HCEC 1CT (cell line): ENCODE results near the gene GTF2F1.
"Not testable (repeated sequence)": the region's sequence is repeated elsewhere in the genome, so short reads cannot be mapped to it uniquely, and the experiment has no call there.

Experiments
- DNase-seq: peaks from one replicate; pipeline ENCODE4 v3.0.0-alpha.2; 2017

The GTF2F1 gene

DNA sequence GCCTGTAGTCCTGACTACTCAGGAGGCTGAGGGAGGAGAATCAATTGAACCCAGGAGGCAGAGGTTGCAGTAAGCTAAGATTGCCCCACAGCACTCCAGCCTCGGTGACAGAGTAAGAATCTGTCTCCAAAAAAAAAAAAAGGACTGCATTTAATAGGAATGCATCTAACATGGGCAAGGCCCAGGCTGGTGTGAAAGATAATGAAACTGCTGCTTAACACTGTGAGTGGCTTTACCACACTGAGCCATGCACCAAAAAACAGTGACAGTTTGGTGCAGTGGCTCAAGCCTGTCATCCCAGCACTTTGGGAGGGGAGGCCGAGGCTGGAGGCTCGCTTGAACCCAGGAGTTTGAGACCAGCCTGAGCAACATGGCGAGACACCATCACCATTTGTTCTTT, 8.6 kb downstream of the GTF2F1 start:
- no peak for DNase-seq

DNA sequence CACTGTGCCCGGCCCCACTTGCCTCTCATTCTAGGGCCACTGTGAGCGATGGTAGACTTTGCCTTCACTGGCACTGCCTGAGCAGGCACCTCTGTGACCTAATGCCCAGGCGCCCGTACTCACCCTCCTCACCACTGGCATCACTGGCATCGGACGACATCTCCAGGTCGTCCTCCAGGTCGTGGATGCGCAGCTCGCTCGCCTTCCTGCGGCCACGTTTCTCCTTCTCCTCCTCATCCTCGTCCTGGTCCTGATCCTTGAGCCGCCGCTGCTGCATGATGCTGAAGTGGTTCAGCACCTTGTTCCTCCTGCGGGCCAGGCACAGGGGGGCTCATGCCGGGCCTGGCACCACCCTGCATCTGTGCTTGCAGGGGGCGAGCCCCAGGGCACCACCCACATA, 9.8 kb downstream of the GTF2F1 start:
- no peak for DNase-seq

DNA sequence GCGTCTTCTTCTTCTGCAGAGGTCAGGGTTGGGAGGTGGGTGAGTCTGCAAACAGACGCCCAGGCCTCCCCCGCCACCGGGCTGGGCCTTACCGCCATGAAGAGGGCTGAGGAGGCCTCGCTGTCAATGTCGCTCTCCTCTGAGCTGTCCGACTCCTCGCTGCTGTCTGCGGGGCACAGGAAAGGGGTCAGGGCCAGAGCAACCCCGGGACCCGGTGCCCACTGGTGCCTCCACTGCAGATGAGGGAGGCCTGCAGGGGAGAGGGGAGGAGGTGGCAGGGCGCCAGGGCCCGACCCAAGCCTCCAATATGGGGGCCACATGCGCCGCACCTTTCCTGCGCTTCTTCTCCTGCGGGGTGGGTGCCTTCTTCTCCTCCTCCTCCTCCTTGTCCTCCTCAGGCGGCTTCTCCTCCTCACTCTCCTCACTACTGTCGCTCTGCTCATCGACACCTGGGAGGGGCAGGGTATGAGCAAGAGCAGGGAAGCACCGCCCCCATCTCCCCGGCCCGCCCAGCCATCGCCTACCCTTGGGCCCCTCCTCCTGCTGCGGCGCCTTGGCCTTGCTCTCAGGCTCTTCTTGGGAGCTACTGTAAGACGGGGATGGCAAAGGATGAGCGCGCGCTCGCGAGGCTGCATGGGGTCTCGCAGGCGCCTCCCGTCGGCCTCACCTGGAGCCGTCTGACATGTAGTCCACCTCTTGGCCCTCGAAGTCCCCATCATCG, 11.8 kb downstream of the GTF2F1 start:
- DNase-seq, result no peak

DNA sequence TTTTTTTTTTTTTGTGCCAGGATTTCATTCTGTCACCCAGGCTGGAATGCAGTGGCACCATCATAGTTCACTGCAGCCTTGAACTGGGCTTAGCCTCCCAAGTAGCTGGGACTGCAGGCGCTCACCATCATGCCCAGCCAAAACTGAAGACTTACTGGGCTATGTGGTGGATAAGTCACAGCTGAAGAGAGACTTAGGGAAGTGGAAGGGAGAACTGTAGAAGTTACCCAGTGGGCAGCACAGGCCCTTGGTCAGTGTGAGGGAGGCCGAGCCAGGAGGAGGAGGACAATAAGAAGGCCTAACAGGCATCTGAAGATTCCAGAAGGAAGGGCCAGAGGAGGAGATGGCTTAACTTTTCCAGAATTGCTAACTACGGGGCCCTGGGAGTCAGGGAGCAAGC, 13.2 kb downstream of the GTF2F1 start:
- DNase-seq, result no peak

DNA sequence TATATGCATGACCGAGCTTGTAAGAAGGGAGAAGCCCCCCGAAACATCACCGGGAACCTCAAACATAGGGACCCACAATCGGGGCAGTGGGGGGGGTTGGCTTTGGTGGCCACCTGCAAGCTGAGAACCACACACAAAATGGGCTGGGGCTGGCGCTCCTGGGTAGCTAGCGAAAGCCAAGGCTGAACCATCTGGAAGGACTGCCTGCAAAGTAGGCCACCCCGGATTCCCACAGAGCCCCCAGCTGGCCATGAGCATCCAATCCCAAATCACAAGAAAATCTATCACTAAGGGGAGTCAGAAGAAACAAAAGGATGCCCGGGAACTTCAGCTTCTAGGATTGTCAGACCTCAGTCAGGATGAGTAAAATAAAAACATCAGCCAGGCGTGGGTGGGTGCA, 14.5 kb downstream of the GTF2F1 start:
- no peak for DNase-seq

DNA sequence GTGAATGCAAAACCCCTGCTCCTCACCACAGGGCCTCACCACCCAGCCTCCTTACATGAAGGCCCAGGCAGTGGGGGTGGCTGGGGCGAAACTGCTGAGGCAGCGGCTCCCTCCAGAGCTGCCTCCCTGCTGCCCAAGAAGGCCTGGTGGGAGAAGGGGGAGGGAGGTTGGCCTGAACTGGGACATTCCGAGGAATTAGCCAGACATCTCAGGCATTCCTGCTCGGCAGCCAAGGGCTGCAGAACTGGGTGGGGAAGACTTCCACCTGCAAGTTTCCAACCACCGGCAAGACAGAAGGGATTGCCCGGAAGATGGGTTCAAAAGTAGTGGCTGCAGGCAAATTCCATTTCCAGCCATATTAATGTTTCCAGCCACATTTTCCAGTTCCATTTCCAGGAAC, 14.9 kb downstream of the GTF2F1 start:
- DNase-seq, result no peak

DNA sequence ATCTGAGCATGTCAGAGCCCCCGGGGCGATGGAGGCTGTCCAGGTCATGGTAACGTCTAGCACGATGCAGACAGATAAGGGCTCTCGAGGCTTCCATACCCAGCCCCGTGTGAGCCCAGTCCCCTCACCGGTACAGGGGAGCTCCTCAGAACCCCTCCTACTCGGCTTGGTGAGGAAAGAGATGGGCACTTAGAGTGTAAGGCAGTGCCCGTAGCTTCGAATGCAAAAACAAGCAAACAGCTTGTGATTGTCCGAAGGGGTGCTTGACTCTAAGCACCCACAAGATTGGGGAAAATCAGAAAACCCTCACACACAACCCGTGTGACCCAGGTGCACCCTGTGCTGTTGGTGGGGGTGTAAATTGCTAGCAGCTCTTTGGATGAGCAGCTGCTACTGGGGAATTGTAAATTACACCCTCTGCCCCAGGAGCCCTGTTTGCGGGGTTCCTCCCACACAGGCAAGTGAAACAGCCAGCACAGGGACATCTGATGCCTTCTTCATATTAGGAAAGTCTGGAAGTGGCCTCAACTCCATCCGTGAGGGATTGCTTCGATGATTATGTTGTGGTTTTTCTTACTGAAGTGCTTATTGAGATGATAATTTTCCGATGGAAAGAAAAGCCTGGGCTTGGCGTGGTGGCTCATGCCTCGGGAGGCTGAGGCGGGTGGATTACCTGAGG, 16.3 kb downstream of the GTF2F1 start:
- DNase-seq, result no peak

DNA sequence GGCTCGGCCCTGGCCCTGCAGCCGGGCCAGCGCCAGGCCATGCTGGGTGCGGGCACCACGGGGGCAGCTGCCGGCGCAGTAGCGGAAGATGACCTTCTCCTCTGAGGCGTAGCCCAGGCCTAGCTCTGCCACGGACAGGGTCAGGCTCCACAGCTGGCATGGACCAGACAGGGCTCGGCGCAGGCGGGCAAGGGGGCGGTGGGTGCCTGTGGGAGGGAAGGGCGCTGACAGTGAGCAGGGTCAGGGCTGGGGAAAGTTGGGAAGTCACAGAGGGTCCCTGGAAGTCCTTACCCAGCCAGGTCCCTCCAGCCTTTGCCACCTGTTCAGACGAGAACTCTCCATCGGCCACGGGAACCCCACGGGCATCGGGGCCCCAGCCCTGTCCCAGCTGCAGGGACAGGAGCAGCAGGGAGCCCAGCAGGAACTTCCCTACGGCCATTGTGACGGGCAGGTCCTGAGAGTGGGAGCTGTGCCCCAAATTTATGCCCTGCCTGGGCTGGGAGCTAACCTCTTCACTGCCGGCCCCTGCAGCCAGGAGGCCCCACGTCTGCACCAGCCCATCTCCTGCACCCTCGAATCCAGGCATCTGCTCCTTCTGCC, 17.5 kb downstream of the GTF2F1 start, which contains the start of gene PSPN:
TSS of gene PSPN (minus strand) at position 523 of the 600 bp plus-strand sequence. CDS start at position 439, 84 bp downstream.
- DNase-seq, result no peak

DNA sequence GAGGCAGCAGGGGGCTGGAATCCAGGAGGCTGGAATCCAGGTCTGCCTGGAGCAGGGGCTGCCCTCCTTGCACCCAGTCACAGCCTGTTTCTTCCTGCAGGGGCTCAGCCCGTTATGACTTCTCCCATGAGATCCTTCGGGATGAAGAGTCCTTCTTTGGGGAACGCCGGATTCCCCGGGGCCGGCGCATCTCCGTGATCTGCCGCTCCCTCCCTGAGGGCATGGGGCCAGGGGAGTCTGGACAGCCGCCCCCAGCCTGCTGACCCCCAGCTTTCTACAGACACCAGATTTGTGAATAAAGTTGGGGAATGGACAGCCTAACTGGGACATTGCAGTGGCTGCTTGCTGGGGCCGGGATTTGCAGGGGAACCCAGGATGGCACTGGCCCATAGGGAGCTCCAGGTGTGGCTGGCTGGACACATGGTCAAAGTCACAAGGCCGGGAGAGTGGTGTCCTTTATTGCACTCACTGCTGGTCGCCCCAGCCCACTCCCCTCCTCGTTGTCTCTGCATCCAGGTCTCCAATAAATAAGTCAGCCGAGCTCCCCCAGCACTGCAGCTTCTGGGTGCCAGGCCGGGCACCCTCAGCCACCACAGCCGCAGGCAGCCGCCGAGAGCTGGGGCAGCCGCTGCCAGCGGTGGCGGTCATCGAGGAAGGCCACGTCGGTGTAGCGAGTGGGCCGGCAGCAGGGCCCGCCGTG, 18.1 kb downstream of the GTF2F1 start:
- DNase-seq, result no peak

DNA sequence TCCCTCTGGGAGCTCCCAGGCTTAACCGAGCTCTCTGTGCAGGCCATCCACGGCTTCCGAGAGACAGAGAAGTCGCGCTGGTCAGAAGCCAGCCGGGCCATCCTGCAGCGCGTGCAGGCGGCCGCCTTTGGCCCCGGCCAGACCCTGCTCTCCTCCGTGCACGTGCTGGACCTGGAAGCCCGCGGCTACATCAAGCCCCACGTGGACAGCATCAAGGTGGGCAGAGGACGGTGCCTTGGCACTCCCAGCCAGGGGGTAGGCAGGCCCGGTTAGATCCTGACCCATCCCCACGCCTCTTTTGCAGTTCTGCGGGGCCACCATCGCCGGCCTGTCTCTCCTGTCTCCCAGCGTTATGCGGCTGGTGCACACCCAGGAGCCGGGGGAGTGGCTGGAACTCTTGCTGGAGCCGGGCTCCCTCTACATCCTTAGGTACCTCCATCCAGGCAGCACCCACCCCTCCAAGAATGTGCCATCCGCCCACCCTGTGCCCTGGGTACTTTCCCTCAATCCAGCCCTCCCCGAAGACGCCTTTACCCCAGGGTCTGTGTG, 18.7 kb downstream of the GTF2F1 start:
- no peak for DNase-seq

DNA sequence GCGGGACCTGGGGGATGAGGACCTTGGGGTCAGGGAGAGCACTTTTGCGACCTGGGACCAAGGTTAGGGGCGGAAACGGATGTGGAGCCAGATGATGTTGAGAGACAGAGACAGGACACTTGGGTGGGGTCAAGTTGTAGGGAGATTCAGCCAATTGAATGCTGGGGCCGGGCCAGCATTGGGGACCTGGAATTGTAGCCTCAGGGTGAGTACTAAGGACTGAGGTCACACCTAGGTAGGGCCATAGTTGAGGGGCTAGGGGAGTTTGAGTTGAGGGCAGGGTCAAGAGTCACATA, 19.2 kb downstream of the GTF2F1 start:
- no peak for DNase-seq

DNA sequence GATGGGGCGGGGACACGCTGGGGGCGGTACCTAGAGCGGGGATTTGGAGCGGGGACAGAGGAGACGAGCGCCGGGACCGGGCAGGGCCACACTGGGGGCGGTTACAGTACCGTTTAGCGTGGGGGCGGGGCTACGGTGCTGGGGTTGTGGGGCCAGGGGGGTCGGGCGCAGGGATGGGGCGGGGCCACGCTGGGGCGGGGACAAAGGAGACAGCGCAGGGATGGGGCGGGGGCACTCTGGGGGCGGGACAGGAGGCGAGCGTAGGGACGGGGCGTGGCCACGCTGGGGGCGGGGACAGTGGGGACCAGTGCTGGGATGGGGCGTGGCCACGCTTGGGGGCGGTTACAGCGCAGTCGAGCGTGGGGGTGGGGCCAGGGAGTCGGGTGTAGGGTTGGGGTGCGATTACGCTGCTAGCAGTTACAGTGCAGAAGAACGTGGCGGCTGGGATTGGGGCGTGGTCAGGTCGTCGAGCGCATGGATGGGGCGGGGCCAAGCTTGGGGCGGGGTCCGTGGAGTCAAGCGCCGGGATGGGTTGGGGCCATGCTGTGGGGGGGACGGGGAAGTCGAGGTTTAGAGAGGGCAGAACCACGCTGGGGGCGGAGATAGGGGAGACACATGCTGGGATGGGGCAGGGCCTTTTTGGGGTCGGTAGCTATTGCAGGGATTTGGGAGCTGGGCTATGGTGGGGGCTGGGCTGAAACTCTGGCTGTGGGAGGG, 19.7 kb downstream of the GTF2F1 start:
- DNase-seq, result peak; percentile 98

DNA sequence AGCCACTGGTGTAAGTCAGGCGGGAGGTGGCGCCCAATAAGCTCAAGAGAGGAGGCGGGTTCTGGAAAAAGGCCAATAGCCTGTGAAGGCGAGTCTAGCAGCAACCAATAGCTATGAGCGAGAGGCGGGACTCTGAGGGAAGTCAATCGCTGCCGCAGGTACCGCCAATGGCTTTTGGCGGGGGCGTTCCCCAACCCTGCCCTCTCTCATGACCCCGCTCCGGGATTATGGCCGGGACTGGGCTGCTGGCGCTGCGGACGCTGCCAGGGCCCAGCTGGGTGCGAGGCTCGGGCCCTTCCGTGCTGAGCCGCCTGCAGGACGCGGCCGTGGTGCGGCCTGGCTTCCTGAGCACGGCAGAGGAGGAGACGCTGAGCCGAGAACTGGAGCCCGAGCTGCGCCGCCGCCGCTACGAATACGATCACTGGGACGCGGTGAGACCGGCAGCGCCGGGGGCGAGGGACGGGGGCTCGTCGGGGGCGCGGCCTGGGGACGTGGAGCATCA, 20.3 kb downstream of the GTF2F1 start, which contains the start of gene ALKBH7:
TSS of gene ALKBH7 (plus strand) at position 201 of the 502 bp plus-strand sequence. CDS start at position 228, 27 bp downstream.
- DNase-seq, result peak; percentile 100

DNA sequence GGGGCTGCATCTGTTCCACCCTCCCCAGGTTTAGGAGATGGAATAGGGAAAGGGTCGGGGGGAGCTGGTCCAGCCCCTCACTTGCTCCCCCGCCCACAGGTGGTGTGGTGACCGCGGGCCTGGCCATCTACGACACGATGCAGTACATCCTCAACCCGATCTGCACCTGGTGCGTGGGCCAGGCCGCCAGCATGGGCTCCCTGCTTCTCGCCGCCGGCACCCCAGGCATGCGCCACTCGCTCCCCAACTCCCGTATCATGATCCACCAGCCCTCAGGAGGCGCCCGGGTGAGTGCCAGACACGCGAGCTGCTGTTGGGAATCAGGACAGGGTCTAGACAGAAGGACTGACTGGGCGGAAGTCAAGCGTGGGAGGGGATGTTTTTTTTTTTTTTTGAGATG, 28.6 kb downstream of the GTF2F1 start:
- DNase-seq, result no peak

DNA sequence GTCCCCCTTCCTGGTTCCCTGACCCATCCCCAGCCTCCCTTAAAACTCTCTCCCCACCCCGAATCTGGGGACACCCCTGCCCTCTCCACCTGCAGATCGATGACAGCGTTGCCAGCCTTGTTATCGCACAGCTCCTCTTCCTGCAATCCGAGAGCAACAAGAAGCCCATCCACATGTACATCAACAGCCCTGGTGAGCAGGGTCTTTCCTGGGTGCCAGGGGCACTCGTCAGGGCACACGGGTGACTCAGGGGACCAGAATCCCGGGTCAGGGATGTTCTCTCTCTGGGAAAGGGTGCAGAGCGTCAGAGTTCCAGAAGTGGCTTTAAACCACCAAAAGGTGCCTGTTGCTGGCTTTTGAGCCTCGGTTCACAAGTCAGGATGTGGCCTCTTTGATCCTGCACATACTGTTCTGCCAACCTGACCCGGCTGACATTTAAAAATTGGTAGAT, 30.6 kb downstream of the GTF2F1 start:
- no peak for DNase-seq

DNA sequence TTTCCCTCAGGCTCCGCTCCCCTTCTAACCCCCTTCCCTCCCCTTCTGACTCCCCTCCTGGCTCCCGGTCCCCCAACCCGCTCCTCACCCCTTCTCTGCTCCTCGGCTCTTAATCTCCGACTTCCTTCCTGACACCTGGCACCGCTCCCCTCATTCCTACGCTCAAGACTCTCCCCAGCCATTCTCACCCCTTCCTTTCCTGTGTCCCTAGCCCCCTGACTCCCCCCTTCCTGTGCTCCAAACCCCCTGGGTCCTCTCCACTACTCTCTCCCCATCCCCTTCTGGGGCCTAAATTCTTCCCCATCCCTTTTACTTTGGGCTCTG, 31.0 kb downstream of the GTF2F1 start:
- DNase-seq, result peak; percentile 34

DNA sequence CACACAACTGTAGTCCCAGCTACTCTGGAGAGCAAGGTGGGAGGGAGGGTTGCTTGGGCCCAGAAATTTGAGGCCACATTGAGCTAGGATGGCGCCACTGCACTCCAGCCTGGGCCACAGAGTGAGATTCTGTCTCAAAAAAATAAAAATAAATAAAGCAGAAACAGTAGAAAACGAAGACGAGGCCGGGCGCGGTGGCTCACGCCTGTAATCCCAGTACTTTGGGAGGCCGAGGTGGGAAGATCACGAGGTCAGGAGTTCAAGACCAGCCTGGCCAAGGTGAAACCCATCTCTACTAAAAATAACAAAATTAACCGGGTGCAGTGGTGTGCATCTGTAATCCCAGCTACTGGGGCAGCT, 32.1 kb downstream of the GTF2F1 start:
- DNase-seq, result not testable (repeated sequence)

DNA sequence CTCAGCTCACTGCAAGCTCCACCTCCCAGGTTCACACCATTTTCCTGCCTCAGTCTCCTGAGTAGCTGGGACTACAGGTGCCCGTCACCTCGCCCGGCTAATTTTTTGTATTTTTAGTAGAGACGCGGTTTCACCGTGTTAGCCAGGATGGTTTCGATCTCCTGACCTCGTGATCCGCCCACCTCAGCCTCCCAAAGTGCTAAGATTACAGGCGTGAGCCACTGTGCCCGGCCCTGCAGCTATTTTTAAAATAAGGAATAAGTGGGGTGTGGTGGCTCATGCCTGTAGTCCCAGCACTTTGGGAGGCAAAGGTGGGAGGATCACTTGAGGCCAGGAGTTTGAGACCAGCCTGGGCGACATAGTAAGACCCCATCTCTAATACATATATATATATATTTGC, 32.5 kb downstream of the GTF2F1 start:
- not testable (repeated sequence) for DNase-seq

DNA sequence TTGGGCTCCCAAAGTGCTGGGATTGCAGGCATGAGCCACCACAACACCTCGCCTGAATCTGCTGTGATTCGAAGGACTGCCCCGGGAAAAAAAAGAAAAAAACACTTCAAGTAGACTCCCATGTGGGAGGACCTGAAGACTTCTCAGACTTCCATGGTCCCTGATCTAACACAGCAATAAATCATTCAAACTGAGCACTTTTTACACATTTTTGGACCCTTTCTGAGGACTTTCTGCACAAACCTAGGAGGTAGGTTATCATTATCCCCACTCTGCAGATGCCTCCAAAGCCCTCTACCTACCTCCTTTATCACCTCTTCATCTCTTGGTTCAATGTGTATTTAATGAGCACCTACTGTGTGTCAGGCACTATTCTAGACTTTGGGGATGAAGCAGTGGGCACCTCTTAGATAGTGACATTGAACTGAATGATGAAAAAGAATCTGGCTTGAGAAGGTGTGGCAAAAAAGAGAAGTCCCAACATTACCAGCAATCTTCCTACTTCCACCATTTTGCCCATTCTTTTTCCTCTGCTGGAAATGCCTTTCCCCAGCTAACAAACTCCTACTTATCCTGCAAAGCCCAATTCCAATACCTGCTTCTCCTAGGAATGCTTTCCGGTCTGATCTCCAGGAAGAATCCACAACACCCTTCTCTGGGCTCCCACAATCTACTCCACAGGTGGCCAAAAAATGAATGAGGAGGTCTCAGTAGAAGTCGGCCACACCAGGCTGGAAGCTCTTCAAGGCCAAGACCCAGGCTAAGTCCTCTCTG, 33.2 kb downstream of the GTF2F1 start:
- no peak for DNase-seq

DNA sequence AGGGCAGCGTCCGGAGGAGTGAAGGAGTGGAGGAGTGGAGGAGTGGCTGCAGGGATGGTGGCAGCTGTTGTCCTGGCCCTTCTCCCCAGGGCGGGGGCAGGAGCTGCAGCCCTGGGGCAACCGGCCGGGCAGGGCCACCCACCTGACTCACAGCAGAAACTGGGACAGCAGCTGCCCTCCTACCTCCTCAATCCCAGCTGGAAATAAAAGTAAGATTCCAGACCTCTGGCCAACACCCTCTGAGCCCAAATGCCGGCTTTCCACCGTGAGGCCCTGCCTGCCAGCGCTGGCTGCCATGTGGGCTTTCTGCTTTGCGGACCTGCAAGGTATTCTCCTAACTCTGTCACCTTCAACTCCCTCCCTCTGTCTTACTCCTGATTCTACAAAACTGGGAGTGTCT, 35.0 kb downstream of the GTF2F1 start:
- DNase-seq, result no peak

DNA sequence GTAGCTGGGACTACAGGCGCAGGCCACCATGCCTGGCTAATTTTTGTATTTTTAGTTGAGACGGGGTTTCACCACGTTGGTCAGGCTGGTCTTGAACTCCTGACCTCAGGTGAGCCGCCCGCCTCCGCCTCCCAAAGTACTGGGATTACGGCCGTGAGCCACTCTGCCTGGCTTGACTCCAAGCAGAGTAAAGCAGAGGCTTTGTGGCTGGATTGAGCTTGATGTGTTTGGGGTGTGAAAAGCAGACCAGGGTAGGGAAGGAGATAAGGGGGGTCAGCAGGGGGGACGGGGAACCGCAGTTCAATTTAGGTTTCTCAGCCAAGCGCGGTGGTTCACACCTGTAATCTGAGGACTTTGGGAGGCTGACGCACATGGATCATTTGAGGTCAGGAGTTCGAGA, 35.8 kb downstream of the GTF2F1 start:
- no peak for DNase-seq
